Loucy (cell line): ENCODE results near the gene GGA1.

Experiments used
- H2AFZ ChIP-seq: fragments of 200-600 bp; sonication (generic); 2 replicates; pipeline ENCODE4 v1.6.0; 2016; ENCODE audit warnings: antibody characterized with exemption, mild to moderate bottlenecking, low read length, moderate library complexity
- H3F3A ChIP-seq: fragments of 200-600 bp; 2 replicates; pipeline ENCODE4 v1.6.0; 2016; ENCODE audit warnings: antibody characterized with exemption, low read depth, mild to moderate bottlenecking
- H3K27me3 ChIP-seq: fragments of 200-600 bp; sonication (generic); 2 replicates; pipeline ENCODE4 v1.6.1; 2014; ENCODE audit warnings: low read length, mild to moderate bottlenecking; ENCODE audit not compliant: insufficient read depth, poor library complexity, severe bottlenecking
- H3K36me3 ChIP-seq: fragments of 200-600 bp; sonication (generic); 2 replicates; pipeline ENCODE4 v1.6.1; 2016; ENCODE audit warnings: low read length; ENCODE audit not compliant: insufficient read depth
- H3K4me1 ChIP-seq: fragments of 200-600 bp; sonication (generic); 2 replicates; pipeline ENCODE4 v1.5.1; 2014; ENCODE audit warnings: low read length, mild to moderate bottlenecking; ENCODE audit not compliant: insufficient read depth, poor library complexity, severe bottlenecking
- H3K4me2 ChIP-seq: fragments of 200-600 bp; sonication (generic); 2 replicates; pipeline ENCODE4 v1.6.0; 2014; ENCODE audit warnings: antibody characterized with exemption, low read length, low read depth, mild to moderate bottlenecking; ENCODE audit not compliant: poor library complexity, severe bottlenecking
- H3K4me3 ChIP-seq: fragments of 200-600 bp; sonication (generic); 2 replicates; pipeline ENCODE4 v1.5.1; 2014; ENCODE audit warnings: low read length, mild to moderate bottlenecking, mixed read lengths; ENCODE audit not compliant: poor library complexity, severe bottlenecking
- H3K79me2 ChIP-seq: fragments of 200-600 bp; sonication (generic); 2 replicates; pipeline ENCODE4 v1.6.1; 2014; ENCODE audit warnings: low read length; ENCODE audit not compliant: insufficient read depth
- H3K9ac ChIP-seq: fragments of 200-600 bp; sonication (generic); 2 replicates; pipeline ENCODE4 v1.6.0; 2014; ENCODE audit warnings: mild to moderate bottlenecking, low read depth, low read length, moderate library complexity; ENCODE audit not compliant: poor library complexity, severe bottlenecking
- H3K9me2 ChIP-seq: fragments of 200-600 bp; sonication (generic); replicated peaks from 2 replicates; pipeline ENCODE4 v1.6.1; 2016; ENCODE audit warnings: low read depth, low read length, mixed read lengths
- H3K9me3 ChIP-seq: fragments of 200-600 bp; sonication (generic); 2 replicates; pipeline ENCODE4 v1.6.1; 2014; ENCODE audit warnings: mild to moderate bottlenecking, antibody characterized with exemption, low read length, low read depth; ENCODE audit not compliant: insufficient read depth
- H4K20me1 ChIP-seq: fragments of 200-600 bp; sonication (generic); 2 replicates; pipeline ENCODE4 v1.6.0; 2014; ENCODE audit warnings: antibody characterized with exemption, low read length, mild to moderate bottlenecking; ENCODE audit not compliant: insufficient read depth, poor library complexity, severe bottlenecking
- EZH2phosphoT487 ChIP-seq: fragments of 200-600 bp; IDR thresholded peaks from 2 replicates; pipeline ENCODE4 v1.6.1; 2018; ENCODE audit warnings: antibody characterized with exemption, mild to moderate bottlenecking, moderate library complexity, borderline replicate concordance
- TF ChIP-seq, protein P1 (sequence below): fragments of 200-600 bp; sonication (generic); conservative IDR thresholded peaks from 2 replicates; pipeline ENCODE4 v1.5.1; 2014; ENCODE audit warnings: mild to moderate bottlenecking, antibody characterized with exemption, low read length

GGA1 gene

GRCh38 chr22:37639070-37639760, 30.6 kb downstream of the GGA1 start, which contains the start of gene SH3BP1:
Gene SH3BP1, plus strand, starts transcription at chr22:37639669. Its CDS starts 119 bp downstream, at chr22:37639788.
- peak within 1 kb of the TSS; percentile 94 for H3K9ac ChIP-seq
- H2AFZ ChIP-seq, result peak within 1 kb of the TSS; percentile 72; the same call in 1 of the 2 replicates
- H4K20me1 ChIP-seq, result peaks cover 22% of the 10 kb centered on the region
- H3K9me2 ChIP-seq, result no peaks in the 10 kb centered on the region
- peaks cover 48% of the 10 kb centered on the region for H3K79me2 ChIP-seq
- H3K36me3 ChIP-seq, result peaks cover 3% of the 10 kb centered on the region; the same call in 1 of the 2 replicates
- TF ChIP-seq EZH2phosphoT487, result no peak
- TF ChIP-seq, protein P1, sequence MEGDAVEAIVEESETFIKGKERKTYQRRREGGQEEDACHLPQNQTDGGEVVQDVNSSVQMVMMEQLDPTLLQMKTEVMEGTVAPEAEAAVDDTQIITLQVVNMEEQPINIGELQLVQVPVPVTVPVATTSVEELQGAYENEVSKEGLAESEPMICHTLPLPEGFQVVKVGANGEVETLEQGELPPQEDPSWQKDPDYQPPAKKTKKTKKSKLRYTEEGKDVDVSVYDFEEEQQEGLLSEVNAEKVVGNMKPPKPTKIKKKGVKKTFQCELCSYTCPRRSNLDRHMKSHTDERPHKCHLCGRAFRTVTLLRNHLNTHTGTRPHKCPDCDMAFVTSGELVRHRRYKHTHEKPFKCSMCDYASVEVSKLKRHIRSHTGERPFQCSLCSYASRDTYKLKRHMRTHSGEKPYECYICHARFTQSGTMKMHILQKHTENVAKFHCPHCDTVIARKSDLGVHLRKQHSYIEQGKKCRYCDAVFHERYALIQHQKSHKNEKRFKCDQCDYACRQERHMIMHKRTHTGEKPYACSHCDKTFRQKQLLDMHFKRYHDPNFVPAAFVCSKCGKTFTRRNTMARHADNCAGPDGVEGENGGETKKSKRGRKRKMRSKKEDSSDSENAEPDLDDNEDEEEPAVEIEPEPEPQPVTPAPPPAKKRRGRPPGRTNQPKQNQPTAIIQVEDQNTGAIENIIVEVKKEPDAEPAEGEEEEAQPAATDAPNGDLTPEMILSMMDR, result no peak
- peaks cover 12% of the 10 kb centered on the region for H3F3A ChIP-seq
- peak within 1 kb of the TSS; percentile 98 for H3K4me2 ChIP-seq
- peaks cover 71% of the 10 kb centered on the region for H3K4me1 ChIP-seq
- no peaks in the 10 kb centered on the region for H3K9me3 ChIP-seq
- peak within 1 kb of the TSS; percentile 89 for H3K4me3 ChIP-seq
- H3K27me3 ChIP-seq, result no peaks in the 10 kb centered on the region

GRCh38 chr22:37639771-37640590, 31.3 kb downstream of the GGA1 start:
- no peaks in the 10 kb centered on the region for H3K9me2 ChIP-seq
- peak overlapping the region; percentile 72; the same call in 1 of the 2 replicates for H2AFZ ChIP-seq
- no peak for TF ChIP-seq EZH2phosphoT487
- TF ChIP-seq, protein P1, result no peak
- peaks cover 22% of the 10 kb centered on the region for H4K20me1 ChIP-seq
- peaks cover 63% of the 10 kb centered on the region for H3K4me1 ChIP-seq
- peaks cover 10% of the 10 kb centered on the region; the same call in 1 of the 2 replicates for H3K36me3 ChIP-seq
- peak overlapping the region; percentile 98 for H3K4me2 ChIP-seq
- H3K27me3 ChIP-seq, result no peaks in the 10 kb centered on the region
- peak overlapping the region; percentile 89 for H3K4me3 ChIP-seq
- H3K9ac ChIP-seq, result peak overlapping the region; percentile 94
- H3F3A ChIP-seq, result peaks cover 9% of the 10 kb centered on the region
- H3K79me2 ChIP-seq, result peaks cover 47% of the 10 kb centered on the region
- no peaks in the 10 kb centered on the region for H3K9me3 ChIP-seq

DNA sequence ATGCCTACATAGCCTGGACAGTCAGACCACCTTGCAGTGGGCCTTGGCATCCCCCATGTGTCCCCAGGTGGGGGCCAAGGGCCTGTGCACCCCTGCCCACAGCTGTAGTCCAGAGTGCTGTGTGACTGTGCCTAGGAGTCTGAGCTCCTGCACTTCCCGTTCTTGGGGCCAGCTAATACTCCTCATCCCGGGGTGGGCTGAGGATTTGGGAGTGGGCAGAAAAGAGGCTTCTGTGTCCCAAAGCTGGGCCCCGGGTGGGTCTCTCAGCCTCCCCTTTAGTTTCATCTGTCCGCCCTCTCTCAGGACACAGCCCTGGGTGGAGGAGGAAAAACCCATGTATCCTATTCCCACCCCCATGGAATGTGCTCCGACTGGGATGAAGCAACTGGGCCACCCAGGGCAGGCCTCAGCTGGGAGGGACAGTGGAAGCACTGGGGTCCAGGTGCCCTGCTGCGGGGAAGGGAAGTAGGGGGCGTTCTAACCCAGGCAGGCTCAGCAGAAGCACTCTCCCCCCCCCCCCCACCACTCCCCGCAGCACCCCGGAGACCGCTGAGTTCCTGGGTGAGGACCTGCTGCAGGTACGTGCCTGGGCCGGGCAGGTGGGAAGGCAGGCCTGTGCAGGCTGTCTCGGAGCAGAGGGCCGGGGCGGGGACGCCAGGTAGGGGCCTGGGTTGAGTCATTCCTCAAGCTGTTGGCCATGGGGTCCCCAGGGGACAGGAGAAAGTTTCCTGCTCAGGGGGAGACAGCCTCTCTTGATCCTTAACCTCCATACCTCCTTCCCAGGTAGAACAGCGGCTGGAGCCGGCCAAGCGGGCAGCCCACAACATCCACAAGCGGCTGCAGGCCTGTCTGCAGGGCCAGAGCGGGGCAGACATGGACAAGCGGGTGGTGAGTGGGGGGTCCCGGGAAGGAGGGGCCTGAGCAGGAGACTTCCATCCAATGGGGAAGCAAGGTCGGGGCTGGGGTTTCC, 32.2 kb downstream of the GGA1 start:
- Histone ChIP-seq H3K4me1 (peaks cover 54% of the 10 kb centered on the region), H3K27me3 (no peaks in the 10 kb centered on the region), H2AFZ (no peak overlapping the region), H3F3A (peaks cover 9% of the 10 kb centered on the region), H3K4me2 (peak overlapping the region; percentile 98), H3K9ac (peak overlapping the region; percentile 94), H3K36me3 (peaks cover 16% of the 10 kb centered on the region; the same call in 1 of the 2 replicates), H3K79me2 (peaks cover 47% of the 10 kb centered on the region), H3K9me3 (no peaks in the 10 kb centered on the region), H4K20me1 (peaks cover 22% of the 10 kb centered on the region), H3K4me3 (peak overlapping the region; percentile 89), H3K9me2 (no peaks in the 10 kb centered on the region)
- TF ChIP-seq, protein P1, result no peak
- no peak for TF ChIP-seq EZH2phosphoT487
